ENCODE results near the gene GCC1.
"Not testable (repeated sequence)": the region's sequence is repeated elsewhere in the genome, so short reads cannot be mapped to it uniquely, and the experiment has no call there.

The GCC1 gene

DNA sequence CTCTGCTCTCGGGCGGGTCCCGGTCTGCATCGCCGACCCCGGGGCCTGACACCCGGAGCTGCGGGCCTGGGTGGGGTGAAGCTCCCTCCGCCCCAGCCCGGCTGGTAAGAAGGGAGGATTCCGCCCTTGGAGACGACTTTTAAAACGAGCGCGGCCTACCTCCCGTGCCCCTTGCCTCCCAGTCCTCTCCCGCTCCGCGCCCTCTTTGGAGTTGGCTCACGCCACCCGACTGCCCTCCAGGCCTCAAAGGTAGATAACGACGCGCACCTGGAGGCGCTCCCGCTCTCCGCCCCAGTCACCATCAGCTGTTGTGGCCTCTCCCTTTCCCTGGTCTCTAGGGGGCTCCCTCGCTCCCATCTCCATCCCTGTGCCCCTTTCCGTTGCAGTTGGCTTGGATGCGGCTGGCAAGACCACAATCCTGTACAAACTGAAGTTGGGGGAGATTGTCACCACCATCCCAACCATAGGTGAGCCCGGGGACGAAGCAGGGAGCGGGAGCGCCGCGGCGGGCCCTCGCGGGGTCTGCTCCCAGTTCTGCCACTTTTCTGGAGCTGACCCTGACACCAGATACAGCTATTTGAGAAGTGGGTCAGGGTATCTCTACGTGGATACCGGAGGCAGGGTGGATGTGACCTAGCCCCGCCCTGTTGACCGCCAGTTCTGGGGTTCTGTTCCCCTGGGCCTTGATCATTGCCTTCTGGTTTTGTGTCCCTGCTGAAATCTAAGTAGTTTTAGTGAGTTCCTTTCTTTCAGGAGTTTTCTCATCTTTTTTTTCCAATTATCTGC is 3.5 kb upstream of the GCC1 start:
- peak; percentile 56 for DNase-seq

DNA sequence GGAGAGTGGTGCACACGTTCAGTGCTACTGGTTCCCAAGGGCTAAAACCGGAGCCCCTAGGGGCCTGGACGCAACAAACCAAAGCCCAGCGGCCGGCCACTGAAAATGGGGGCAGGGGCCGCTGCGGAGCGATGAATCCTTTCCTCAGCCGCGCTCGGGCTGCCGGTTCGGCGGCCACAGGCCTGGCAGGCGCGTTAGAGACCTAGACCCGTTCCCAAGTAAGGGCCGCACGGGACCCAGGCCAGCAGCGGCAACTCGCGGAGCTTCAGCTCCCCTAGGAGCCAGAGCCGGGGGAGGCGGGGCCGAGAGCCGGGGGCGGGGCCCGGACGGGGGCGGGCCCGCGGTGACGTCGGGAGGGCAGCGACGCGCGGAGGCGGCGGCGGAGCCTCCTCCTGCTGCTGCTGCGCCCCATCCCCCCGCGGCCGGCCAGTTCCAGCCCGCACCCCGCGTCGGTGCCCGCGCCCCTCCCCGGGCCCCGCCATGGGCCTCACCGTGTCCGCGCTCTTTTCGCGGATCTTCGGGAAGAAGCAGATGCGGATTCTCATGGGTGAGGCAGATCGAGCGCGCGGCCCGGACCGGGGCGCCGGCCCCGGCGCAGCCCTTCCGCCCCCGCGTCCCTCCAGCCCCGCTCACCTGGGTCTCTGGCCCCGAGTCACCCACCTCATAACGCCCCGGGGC is 2.8 kb upstream of the GCC1 start, which contains the start of gene ARF5:
Gene ARF5, plus strand, starts transcription at position 393 of the 678 bp plus-strand sequence. Its CDS starts 88 bp downstream, at position 481.
- peak; percentile 48 for DNase-seq

DNA sequence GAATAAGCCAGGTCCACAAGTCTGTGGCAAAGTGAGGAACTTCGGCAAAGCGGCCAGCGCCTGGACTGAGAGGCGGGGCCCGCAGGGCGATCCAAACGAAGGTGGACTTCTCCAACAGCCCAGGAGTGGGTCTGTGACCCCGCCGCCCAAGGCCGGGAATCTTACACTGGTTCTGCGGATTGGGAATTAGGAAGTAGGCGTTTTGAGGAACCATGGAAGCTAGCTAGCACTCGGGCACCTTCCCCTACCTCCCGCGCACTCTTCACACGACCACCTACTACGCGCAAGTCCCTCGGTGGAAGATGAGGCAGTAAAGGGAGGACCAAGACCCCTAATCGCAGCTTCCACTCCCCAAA is 2.2 kb upstream of the GCC1 start:
- DNase-seq = no peak

DNA sequence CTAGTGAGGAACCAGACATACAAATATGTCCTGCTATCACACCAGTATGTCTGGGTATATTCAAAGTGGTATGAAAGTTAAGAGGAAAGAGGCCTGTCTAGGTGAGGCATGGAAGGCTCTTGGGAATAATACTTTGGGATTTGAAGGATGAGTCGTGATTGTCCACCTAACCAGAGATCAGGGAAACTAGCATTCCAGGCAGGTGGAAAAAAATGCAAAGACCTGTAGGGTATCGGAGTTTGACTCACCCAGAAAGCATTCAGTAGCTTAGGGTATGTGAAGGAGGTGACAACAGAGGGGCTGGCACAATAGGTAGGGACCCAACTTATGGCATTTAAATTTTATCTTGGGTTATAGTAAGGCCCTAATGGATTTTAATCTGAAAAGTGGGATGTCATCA is 950 bp upstream of the GCC1 start:
- no peak for DNase-seq

DNA sequence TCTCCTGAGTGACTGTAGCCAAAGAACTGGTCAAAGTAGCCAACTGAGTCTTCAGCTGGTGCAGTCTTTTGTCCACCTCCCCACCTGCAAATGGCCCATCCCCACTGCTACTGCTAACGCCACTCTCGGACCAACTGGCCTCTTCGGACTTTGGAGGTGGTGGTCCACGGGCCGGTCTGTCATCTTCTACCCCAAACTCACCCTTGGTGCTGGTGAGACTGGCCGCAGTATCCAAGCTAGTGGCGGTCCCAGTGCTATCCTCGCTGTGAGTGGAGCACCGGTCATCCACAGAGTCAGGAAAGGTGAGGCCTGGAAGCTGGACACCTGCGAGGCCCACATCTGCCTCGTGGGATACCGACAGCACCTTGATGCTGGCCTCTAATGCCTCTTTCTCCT is 750 bp downstream of the GCC1 start:
- no peak for DNase-seq

DNA sequence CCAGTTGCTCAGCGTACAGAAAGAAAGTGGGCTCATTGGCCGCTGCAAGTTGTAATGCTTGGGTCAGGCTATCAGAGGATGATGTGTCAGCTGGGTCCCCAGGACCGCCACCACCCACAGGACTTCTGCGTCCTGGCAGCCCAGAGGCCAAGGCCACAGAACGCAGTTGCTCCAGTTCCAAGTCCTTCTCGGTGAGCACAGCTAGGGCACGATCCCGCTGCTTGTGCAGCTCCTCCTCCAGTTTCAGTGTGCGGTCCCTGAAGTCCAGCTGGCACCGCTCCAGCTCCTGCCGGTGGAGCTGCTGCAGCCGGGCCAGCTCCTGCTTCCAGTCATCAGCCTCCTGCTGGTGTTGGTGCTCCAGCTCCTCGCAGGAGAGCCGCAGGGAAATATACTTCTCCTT is 3.0 kb downstream of the GCC1 start:
- no peak for DNase-seq

DNA sequence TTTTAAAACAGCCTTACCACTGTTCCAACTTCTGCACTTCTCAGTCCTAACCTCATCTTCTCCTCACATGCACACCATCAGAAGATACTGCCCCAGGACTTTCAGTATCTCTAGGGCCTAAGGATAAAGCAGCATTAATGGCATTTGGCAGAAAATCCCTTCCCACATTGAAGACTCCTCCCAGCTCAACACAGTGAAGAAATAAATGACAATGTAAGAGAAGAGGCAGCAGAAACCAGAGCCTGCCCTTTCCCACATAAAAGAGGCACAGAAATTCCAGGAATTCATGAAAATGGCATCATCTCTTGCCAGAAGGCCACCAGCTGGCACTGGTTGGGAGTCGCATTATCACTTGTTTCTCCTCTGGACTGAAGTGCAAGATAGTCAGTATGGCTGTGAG is 3.7 kb downstream of the GCC1 start:
- DNase-seq = no peak

DNA sequence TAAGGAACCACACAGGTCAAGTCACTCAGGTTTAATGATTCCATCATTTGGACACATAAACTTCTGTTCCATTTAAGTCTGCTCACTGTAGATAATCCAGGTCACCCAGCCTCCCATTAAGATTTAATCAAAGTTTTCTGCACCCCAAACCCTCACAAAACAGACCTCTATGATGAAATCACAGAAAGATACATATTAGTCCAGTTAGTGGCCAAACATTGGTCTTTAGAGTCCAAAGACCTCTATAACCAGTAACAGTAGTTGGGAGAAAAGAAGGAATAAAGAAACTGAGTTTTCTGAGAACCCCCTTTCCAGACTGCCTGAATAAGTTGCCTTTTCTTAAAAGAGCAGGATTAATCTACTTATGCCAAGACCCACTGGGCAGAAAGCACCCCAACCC is 4.8 kb downstream of the GCC1 start:
- no peak for DNase-seq

DNA sequence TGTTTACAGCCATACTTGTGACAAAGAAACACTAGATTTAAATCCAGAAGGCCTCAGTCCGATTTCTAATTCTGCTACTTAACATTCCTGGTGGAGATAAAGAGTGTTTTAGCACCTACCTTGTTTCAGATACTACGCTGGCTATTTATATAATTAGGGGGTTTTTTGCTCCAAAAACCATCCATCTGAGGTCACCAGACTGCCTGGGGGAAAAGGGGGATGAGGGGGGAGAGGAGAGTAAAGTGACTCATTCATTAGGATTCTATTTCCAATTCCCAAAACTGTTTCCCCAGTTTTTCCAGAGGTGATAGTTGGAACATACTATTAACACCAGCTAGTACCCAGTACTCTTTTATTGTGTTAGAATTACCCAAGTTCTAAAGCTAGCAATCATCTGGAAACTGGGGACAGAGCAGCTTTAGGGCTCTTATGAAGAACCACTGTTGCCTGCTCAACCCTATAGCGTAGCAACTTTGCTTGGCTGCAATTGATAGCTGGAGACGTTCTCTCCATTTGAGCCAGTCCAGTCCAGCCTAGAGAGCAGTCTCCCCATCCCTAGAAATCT is 6.6 kb downstream of the GCC1 start:
- DNase-seq = no peak

DNA sequence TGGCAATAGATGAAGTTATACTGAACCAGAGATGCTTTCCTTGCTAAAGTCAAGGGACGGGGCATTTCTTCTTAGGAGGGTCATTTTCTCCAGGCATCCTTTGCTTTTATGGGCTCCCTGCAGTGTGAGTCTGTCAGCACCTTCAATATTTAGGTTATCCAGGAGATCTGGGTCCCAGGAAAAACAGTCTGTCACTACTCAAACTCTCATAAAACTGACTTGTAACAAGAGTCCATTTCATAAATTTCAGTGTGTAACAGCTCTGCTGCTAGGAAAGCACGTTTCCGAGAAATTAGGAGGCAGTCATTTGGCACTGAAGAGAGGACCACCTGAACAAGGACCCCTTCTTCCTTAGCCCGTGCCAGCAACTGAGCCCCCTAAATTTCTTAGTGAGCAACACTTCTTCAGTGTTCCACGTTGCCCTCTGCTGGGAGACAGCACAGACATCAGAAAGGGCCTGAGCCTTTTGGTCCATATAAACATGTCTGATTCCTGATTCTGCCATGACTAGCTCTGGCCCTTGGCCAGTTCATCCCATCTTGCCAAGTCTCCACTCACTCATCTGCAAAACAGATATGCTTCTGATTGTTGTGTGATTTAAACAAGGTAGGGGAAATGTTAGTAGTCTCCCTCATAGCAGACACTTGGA is 7.2 kb downstream of the GCC1 start:
- DNase-seq = no peak

DNA sequence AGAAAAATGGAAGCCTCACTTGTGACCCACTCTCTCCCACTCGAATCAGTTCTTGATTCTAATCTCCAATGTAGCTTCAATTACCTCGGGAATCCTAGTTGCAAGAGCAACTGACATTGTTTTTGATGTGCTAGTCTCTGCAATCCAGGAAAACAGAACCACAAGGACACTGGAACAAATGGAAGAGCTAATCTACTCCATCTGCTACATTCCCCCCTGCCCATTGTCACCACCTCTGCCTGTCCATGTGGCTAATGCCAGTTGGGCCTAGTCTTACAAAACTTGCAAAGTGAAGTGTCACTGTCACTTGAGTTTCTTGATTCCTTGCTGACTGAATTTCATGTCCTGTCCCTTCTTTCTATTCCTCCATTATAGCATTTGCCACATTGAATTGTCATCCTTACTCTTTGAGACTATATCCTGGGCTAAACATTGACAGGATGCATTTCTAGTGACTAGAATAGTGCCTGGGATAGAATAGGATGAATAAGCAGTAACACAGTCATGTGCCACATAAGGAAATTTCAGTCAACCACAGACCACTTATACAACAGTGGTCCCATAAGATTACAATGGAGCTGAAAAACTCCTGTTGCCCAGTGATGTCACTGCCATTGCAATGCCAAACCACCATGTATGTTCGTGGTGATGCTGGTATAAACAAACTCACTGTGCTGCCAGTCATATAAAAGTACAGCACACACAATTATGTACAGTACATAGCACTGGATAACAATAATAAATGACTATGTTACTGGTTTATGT is 13.5 kb downstream of the GCC1 start:
- no peak for DNase-seq

DNA sequence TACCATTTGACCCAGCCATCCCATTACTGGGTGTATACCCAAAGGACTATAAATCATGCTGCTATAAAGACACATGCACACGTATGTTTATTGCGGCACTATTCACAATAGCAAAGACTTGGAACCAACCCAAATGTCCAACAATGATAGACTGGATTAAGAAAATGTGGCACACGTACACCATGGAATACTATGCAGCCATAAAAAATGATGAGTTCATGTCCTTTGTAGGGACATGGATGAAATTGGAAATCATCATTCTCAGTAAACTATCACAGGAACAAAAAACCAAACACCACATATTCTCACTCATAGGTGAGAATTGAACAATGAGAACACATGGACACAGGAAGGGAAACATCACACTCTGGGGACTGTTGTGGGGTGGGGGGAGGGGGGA is 17.4 kb downstream of the GCC1 start:
- DNase-seq = not testable (repeated sequence)

DNA sequence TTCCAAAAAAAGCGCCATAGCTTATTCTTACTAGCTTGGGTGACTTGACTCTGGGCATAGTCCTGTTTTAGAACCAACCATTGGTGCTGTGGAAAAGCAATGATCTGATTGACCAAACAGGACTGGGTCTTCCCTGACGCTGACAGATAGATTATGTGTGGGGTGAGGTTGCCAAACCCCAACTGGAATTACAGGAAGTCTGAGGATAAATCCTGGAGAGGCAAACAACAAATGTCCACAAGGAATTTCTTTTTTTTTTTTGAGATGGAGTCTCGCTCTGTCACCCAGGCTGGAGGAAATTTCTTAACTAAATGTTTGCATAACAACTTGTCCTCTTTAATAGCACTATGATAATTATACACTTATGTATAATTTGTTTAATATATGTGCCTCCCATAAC is 19.2 kb downstream of the GCC1 start:
- DNase-seq = no peak

DNA sequence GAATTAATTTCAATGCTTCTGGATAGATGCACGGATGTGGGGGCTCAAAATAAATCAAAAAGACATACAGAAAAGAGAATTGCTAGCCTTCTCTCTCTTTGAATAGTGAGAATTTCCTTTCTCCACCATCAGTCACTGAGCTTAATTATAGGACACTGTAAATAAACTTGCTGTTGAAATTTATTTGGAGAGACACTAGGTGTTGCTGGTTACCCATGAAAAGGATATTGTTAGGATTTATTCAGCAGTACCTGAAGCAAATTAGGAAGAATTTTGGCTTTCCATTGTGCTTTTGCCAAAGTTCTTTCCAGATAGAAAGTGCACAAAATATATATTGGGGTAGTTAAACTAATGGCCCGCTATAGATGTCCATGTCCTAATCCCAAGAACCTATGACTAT is 27.6 kb downstream of the GCC1 start:
- no peak for DNase-seq

DNA sequence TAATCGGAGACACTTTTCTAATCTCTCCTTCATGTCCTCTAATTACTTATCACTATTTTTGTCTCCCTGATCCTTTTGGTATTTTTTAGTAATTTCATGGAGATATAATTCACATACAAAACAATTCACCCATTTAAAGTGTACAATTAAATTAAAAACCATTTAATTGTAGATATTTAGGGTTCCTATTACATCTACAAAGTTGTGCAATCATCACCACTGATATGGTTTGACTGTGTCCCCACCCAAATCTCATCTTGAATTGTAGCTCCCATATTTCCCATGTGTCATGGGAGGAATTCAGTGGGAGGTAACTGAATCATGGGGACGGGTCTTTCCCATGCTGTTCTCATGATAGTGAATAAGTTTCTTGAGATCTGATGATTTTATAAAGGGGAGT is 29.0 kb downstream of the GCC1 start:
- no peak for DNase-seq

DNA sequence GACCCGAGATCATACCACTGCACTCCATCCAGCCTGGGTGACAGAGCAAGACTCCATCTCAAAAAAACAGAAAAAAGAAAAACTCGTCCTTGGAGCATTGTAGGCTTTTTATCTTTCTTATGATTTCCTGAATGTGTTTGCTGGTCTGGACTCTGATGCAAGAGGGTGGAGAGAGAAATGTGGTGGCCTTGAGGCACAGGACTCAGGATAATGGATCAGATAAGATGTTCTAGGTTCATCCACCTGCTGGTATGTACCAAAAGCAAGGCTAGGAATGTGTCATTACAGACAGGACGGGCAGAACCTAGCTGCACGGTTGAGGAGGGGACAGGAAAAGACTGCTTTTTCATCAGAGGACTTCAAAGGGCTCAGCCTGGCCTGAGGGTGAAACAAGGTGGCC is 33.5 kb downstream of the GCC1 start:
- no peak for DNase-seq

DNA sequence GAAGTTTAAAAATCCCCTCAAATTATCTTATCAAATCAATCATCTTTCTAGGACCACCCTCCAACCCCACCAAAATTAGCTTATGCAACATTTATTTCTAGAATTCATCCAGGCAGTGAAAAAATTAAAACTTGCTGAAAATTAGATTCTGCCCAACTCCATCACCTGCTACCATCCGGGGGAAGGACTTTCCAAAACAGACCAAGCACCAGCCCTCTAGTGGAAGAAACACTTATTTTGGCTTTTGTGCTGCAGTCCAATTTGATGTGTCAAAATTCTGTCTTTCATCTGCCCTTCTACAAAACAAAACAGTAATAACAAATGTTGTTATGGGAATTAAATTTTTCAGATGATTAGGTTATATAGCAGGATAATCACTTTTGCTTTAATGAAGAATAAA is 35.1 kb downstream of the GCC1 start:
- no peak for DNase-seq

DNA sequence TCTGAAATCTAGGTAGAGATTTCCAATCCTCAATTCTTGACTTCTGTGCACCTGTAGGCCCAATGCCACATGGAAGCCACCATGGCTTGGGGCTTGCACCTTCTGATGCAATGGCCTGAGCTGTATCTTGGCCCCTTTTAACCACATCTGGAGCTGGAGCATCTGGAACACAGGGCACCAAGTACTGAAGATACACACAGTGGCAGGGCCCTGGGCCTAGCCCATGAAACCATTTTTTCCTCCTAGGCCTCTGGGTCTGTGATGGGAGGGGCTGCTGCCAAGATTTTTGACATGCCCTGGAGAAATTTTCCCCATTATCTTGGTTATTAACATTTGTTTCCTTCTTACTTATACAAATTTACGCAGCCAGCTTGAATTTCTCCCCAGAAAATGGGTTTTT is 39.1 kb downstream of the GCC1 start:
- no peak for DNase-seq

DNA sequence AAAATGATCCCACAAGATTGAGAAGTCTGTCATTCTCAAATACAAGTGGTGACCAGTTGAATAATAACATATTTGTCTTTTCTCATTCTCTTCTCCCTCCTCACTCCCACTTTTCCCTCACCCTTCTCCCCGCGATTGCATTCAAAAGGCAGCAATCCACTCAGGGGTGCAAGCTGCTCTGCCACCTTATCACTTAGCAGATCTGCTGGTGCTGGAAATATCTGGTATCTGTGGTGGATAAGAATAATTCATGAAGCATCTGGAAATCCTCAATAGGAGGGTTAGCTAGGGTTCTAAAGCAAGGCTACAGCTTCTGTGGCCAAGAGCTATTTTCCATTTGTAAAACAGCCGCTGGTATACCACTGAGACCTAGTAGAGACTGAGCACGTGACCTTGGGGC is 43.8 kb downstream of the GCC1 start:
- no peak for DNase-seq

DNA sequence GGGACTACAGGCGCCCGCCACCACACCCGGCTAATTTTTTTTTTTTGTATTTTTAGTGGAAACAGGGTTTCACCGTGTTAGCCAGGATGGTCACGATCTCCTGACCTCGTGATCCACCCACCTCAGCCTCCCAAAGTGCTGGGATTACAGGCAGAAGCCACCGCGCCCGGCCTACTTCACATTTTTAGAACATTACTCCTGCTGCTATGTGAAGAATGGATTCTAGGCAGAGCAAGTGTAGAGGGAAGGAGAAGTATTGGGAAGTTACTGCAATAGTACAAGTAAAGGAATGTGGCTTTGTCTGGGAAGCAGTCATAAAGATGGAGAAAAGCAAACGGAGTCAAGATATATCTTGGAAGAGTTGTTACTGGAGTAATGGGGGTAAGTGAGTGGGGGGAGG is 44.9 kb downstream of the GCC1 start:
- not testable (repeated sequence) for DNase-seq

DNA sequence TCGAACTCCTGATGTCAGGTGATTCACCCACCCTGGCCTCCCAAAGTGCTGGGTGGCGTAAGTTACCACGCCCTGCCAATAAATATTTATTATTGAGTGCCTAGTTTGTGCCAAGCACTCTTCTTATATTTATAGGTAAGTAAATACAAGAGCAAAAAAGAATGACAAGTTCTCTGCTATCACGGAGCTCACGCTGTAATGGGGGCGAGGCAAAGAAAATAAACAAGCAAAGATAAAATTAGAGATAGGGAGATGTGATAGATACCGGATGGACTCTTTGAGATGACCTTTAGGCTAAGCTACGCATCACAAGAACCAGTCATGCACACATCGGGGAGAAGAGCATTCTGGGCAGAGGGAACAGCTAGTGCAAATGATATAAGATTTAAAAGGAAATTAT is 46.3 kb downstream of the GCC1 start:
- no peak for DNase-seq

DNA sequence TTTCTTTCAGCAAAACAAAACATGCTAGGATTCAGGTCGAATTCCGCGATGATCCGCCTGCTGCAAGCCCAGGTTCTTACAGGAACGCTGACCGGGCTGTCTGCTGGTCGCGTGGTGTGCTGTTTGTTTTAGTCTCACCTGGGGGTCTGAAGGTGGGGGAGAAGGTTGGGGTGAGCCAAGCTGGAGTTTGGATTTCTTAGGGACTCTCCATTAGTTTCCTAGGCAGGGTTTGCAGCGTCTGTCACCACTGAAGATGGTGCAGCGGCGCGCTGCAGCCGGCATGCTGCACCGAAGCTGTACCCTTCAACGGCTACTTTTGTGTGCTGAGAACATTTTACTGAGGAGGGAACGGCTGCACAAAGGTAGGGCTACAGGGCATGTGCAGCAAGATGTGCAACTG is 48.7 kb downstream of the GCC1 start:
- DNase-seq = no peak

DNA sequence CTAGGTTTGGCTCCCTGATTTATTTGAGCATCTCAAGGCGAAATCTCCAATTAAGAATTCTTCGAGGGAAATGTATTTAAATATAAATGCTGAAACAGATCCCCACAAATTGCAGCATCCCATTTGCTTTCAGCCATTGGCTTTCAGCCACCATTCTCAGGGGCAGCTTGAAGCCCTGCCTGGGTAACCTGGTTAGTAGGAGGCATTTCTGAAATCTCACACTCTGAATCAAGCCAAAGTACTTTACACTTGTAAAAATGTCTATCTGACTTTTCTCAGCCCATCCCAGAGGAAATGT is 49.1 kb downstream of the GCC1 start:
- no peak for DNase-seq
